Stimulated activated effector memory CD8-positive, alpha-beta T cell treated with anti-CD3 and anti-CD28 coated beads, Interleukin-12 subunit alpha, Interleukin-12 subunit beta, amount 100 ng/mL, for 72 hours (primary cell): Measurements from ENCODE around the gene GATAD2A.
A peak's percentile ranks its signal among the peaks of the same experiment; 100 is the strongest.

ENCODE experiments used
- ATAC-seq: fragments of 150-1000 bp; cut with Tn5 transposase; 2 replicates; pipeline ENCODE4 v1.10.0; 2021
- DNase-seq, 2 donors: peaks; one replicate each; pipeline ENCODE4 v3.0.0; 2021 to 2022; ENCODE audit warnings: low spot score in 2 of 2
- H3K27ac Mint-ChIP-seq: one replicate; pipeline ENCODE4 v1.8.0; 2022; ENCODE audit warnings: mild to moderate bottlenecking, mixed read lengths
- H3K36me3 Mint-ChIP-seq: one replicate; pipeline ENCODE4 v1.8.0; 2022; ENCODE audit warnings: mild to moderate bottlenecking, mixed read lengths
- H3K4me1 Mint-ChIP-seq: one replicate; pipeline ENCODE4 v1.8.0; 2022; ENCODE audit warnings: mixed read lengths
- H3K4me3 Mint-ChIP-seq: one replicate; pipeline ENCODE4 v1.8.0; 2022; ENCODE audit warnings: mild to moderate bottlenecking, mixed read lengths
- H3K9me3 Mint-ChIP-seq: one replicate; pipeline ENCODE4 v1.8.0; 2022; ENCODE audit warnings: mixed read lengths

GATAD2A gene

DNA sequence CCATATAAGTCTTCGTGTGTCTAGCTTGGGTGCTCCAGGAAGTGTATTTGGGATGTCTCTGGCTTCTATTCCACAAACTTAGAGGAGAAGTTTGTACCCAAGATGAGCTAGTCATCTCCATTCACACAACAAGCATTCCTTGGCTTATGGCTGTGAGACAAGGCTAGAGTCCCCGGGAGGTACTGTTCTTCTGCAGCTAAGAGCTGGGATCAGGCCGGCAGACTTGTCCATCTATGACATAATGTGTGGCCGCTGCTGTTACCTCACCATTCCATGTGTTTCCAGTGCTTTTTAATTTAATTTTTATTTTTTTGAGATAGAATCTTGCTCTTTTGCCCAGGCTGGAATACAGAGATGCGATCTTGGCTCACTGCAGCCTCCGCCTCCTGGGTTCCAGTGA lies 20.7 kb downstream of the GATAD2A start:
- DNase-seq (no peak), ATAC-seq (no peak)
- Mint-ChIP-seq H3K9me3 (no peaks in the 10 kb centered on the region), H3K4me1 (peaks cover 81% of the 10 kb centered on the region), H3K36me3 (peaks cover 35% of the 10 kb centered on the region), H3K4me3 (no peak overlapping the region), H3K27ac (peak overlapping the region; percentile 93)

DNA sequence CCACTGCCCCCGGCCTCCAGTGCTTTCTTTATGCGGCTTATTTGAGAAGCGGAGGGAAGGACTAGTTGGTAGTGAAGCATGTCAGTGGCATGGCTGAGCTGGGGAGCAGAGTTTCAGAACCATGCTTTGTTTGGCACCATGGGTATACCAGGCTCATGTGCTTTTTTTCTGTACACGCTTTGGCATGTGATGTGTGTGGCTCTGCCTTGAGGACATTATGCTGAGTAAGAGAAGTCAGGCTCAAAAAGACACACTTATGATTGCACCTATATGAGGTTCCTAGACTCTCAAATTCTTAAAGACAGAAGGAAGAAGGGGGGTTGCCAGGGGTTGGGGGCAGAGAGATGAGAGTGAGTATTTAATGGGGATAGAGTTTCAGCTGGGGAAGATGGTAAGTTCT lies 21.3 kb downstream of the GATAD2A start:
- Mint-ChIP-seq H3K9me3 (no peaks in the 10 kb centered on the region), H3K4me3 (no peak overlapping the region), H3K27ac (peak overlapping the region; percentile 93), H3K36me3 (peaks cover 39% of the 10 kb centered on the region), H3K4me1 (peaks cover 81% of the 10 kb centered on the region)
- ATAC-seq (no peak), DNase-seq (no peak)

GRCh38 chr19:19427302-19427701 lies 21.8 kb downstream of the GATAD2A start:
- Mint-ChIP-seq H3K27ac (peak overlapping the region; percentile 93), H3K36me3 (peaks cover 34% of the 10 kb centered on the region), H3K4me1 (peaks cover 79% of the 10 kb centered on the region), H3K4me3 (no peak overlapping the region), H3K9me3 (no peaks in the 10 kb centered on the region)
- DNase-seq, result no peak
- no peak for ATAC-seq

- Mint-ChIP-seq H3K4me3 (no peak overlapping the region), H3K9me3 (no peaks in the 10 kb centered on the region), H3K4me1 (peaks cover 79% of the 10 kb centered on the region), H3K36me3 (peaks cover 37% of the 10 kb centered on the region), H3K27ac (peak overlapping the region; percentile 93)
- ATAC-seq (no peak), DNase-seq (no peak)
Observed at GRCh38 chr19:19427944-19428343, 22.5 kb downstream of the GATAD2A start.

DNA sequence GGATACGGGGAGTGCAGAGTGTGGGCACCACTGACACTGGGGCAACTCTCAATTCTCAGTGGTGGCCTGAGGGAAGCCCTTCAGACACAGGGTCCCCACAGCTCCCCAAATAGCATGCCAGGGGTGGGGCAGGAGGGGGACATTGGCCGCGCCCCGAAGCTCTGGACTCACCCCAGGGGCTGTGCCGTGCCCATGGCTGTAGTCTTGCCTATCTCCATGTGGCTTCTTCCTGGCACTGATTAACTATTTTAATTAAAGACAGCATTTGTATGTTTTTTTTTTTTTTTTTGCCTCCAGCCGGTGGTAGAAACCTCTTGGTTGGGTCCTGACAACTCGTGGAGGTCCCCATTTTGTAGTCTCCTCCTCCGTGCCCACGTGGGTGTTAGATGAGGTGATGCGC lies 23.3 kb downstream of the GATAD2A start:
- no peak for DNase-seq
- Mint-ChIP-seq H3K9me3 (no peaks in the 10 kb centered on the region), H3K36me3 (peaks cover 39% of the 10 kb centered on the region), H3K4me1 (peaks cover 79% of the 10 kb centered on the region), H3K4me3 (no peak overlapping the region), H3K27ac (peak overlapping the region; percentile 93)
- no peak for ATAC-seq

- ATAC-seq (no peak), DNase-seq (no peak)
- Mint-ChIP-seq H3K36me3 (peaks cover 44% of the 10 kb centered on the region), H3K9me3 (no peaks in the 10 kb centered on the region), H3K4me1 (peaks cover 83% of the 10 kb centered on the region), H3K27ac (peak overlapping the region; percentile 93), H3K4me3 (no peak overlapping the region)
Observed at GRCh38 chr19:19429361-19429760, 23.9 kb downstream of the GATAD2A start.

GRCh38 chr19:19432732-19433131 lies 27.3 kb downstream of the GATAD2A start:
- DNase-seq, result no peak
- Mint-ChIP-seq H3K9me3 (no peaks in the 10 kb centered on the region), H3K27ac (peak overlapping the region; percentile 93), H3K36me3 (peaks cover 37% of the 10 kb centered on the region), H3K4me1 (peaks cover 71% of the 10 kb centered on the region), H3K4me3 (no peak overlapping the region)
- ATAC-seq, result no peak

GRCh38 chr19:19433666-19434213 lies 28.3 kb downstream of the GATAD2A start:
- Mint-ChIP-seq H3K9me3 (no peaks in the 10 kb centered on the region), H3K27ac (peak overlapping the region; percentile 93), H3K4me1 (peaks cover 72% of the 10 kb centered on the region), H3K4me3 (no peak overlapping the region), H3K36me3 (peaks cover 31% of the 10 kb centered on the region)
- ATAC-seq (no peak), DNase-seq (no peak)

DNA sequence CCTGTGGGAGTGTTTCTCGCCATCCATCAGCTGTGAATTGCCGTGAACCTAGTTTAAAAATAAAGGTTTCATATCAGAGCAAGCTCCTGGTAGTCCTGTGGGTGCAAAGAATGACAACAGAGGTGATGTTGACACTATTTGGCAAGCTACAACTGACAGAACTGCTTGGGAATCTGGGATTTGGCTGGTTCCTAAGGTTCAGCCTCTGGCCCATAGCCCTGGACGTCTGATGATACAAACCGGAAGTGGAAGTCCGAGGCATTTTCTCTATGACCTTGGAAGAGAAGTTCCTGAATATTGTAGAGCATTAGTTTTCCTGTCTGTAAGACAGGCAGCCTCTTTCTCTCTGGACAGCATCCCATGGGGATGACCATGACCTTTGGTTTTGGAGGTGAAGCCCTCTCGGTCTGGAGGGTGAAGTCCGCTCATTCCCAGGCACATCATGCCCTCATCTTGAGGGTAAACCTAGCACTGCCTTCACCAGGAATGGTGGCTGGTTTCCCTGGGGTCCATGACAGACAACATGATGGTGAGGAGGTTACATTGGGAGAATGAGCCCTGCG lies 29.1 kb downstream of the GATAD2A start:
- H3K36me3 Mint-ChIP-seq, result peaks cover 37% of the 10 kb centered on the region
- ATAC-seq (no peak), DNase-seq (no peak)
- H3K4me1 Mint-ChIP-seq, result peaks cover 70% of the 10 kb centered on the region
- no peaks in the 10 kb centered on the region for H3K9me3 Mint-ChIP-seq
- no peak overlapping the region for H3K4me3 Mint-ChIP-seq
- peak overlapping the region; percentile 93 for H3K27ac Mint-ChIP-seq

DNA sequence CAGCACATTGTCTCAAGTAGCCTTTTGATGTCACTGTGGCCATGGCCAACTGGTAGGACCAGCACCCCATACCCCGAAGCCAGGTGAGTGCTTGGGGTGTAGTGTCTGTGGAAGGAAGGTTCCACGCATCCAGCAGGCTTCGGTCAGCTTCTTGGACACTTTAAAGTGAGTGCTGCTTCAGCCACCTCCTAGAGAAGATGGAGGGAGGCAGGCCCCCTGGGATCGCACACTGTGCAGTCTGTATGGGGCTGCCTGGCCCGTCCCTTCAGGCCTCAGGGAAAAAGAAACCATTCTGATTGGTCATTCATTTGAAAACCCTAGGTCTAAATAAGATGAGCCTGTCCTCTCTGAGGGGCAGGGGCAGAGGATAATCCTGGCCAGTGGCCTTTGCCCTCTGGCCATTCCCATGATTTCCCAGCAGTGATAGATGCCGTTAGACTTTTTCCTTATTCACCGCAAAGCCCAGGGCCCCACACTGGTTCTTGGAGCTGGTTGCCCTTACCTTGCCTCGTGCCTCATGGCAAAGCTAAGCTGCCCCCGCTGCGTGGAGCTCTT lies 30.7 kb downstream of the GATAD2A start:
- ATAC-seq, result no peak

GRCh38 chr19:19438366-19439175 lies 33.1 kb downstream of the GATAD2A start:
- no peak for ATAC-seq

More for the DNA sequence above, 30.7 kb downstream of the GATAD2A start:
- no peaks in the 10 kb centered on the region for H3K9me3 Mint-ChIP-seq
- no peak for DNase-seq
- peaks cover 33% of the 10 kb centered on the region for H3K36me3 Mint-ChIP-seq
- no peak overlapping the region for H3K4me3 Mint-ChIP-seq
- H3K4me1 Mint-ChIP-seq, result peaks cover 63% of the 10 kb centered on the region
- H3K27ac Mint-ChIP-seq, result peak overlapping the region; percentile 93

GRCh38 chr19:19439176-19439482 lies 33.7 kb downstream of the GATAD2A start:
- DNase-seq, result no peak
- H3K36me3 Mint-ChIP-seq, result peaks cover 42% of the 10 kb centered on the region
- peak overlapping the region; percentile 64 for H3K27ac Mint-ChIP-seq
- ATAC-seq, result peak; percentile 6
- peaks cover 6% of the 10 kb centered on the region for H3K9me3 Mint-ChIP-seq
- H3K4me3 Mint-ChIP-seq, result no peak overlapping the region
- H3K4me1 Mint-ChIP-seq, result peaks cover 53% of the 10 kb centered on the region

More at GRCh38 chr19:19438366-19439175, 33.1 kb downstream of the GATAD2A start:
- DNase-seq, result no peak
- no peak overlapping the region for H3K4me3 Mint-ChIP-seq
- peak overlapping the region; percentile 64 for H3K27ac Mint-ChIP-seq
- peaks cover 5% of the 10 kb centered on the region for H3K9me3 Mint-ChIP-seq
- peaks cover 53% of the 10 kb centered on the region for H3K4me1 Mint-ChIP-seq
- H3K36me3 Mint-ChIP-seq, result peaks cover 41% of the 10 kb centered on the region

- H3K4me3 Mint-ChIP-seq, result peak overlapping the region; percentile 34
- DNase-seq, result no peak
- peaks cover 77% of the 10 kb centered on the region for H3K4me1 Mint-ChIP-seq
- peaks cover 41% of the 10 kb centered on the region for H3K36me3 Mint-ChIP-seq
- H3K27ac Mint-ChIP-seq, result peak overlapping the region; percentile 88
- peaks cover 6% of the 10 kb centered on the region for H3K9me3 Mint-ChIP-seq
- no peak for ATAC-seq
Observed at GRCh38 chr19:19443283-19443682, 37.8 kb downstream of the GATAD2A start.

- Mint-ChIP-seq H3K27ac (peak overlapping the region; percentile 88), H3K36me3 (peaks cover 40% of the 10 kb centered on the region), H3K4me3 (peak overlapping the region; percentile 34), H3K9me3 (peaks cover 6% of the 10 kb centered on the region), H3K4me1 (peaks cover 70% of the 10 kb centered on the region)
- ATAC-seq (peak; percentile 62), DNase-seq (peak in 1 of 2 donors; percentile 60)
Observed at GRCh38 chr19:19443902-19444680, 38.6 kb downstream of the GATAD2A start.

- ATAC-seq (peak; percentile 52), DNase-seq (no peak)
- Mint-ChIP-seq H3K4me1 (peaks cover 65% of the 10 kb centered on the region), H3K9me3 (peaks cover 6% of the 10 kb centered on the region), H3K36me3 (peaks cover 34% of the 10 kb centered on the region), H3K27ac (peak overlapping the region; percentile 88), H3K4me3 (peak overlapping the region; percentile 34)
Observed at GRCh38 chr19:19444681-19445155, 39.2 kb downstream of the GATAD2A start.
